Stomach (tissue), 4 donors: Measurements from ENCODE around the gene DOCK1.

Source experiments
- CTCF ChIP-seq, 7 experiments: fragments of 450-650 bp in 4 of 7; fragments of 200-600 bp in 3 of 7; sonication (generic) in 3 of 7; IDR thresholded peaks; one replicate each; pipeline ENCODE4 v1.5.1; 2016 to 2019; ENCODE audit warnings: antibody characterized with exemption in 7 of 7, control low read depth in 2 of 7, mild to moderate bottlenecking in 1 of 7
- POLR2A ChIP-seq, 4 donors: fragments of 450-650 bp; IDR thresholded peaks; one replicate each; pipeline ENCODE4 v1.6.1; 2016; ENCODE audit warnings: antibody characterized with exemption in 4 of 4, control low read depth in 2 of 4, mild to moderate bottlenecking in 1 of 4, moderate library complexity in 1 of 4

GRCh38 chr10:126905776-126906703 is 812 bp downstream of the DOCK1 start:
- no peak for TF ChIP-seq CTCF (IDR thresholded peaks at IDR 0.05)
- no peak for TF ChIP-seq POLR2A (IDR thresholded peaks at IDR 0.05)
